ENCODE results near the gene RNF167. TPM values are rescaled to one million over a fixed set of nuclear protein-coding genes. Genes with fewer than 3 reads are reported as not detected.

RNF167 gene
- total and polyA plus RNA-seq, 2 of the 13 experiments (the other 11 are each of a cell fraction or from before 2014, with no cell fraction given) = 44.1 to 45.4 TPM

DNA sequence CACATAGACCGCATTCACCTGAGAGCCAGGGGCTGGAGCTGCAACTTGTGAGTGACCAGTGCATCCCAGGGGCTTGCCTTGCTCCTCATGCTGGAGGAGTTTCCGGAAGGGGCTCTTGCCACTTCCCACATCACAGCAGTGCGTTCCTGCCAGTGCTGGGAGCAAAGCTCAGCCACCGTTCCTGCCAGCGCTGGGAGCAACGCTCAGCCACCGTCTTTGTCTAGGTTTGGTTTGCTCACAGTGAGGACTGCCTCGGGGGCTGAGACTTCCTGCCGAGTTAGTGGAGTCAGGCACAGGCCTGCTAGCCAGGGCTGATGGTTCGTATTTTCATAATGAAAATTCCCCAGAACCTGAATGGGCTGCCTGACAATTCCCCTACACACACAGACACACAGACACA lies 31.8 kb upstream of the RNF167 start (continued):
- TF ChIP-seq, protein P1, sequence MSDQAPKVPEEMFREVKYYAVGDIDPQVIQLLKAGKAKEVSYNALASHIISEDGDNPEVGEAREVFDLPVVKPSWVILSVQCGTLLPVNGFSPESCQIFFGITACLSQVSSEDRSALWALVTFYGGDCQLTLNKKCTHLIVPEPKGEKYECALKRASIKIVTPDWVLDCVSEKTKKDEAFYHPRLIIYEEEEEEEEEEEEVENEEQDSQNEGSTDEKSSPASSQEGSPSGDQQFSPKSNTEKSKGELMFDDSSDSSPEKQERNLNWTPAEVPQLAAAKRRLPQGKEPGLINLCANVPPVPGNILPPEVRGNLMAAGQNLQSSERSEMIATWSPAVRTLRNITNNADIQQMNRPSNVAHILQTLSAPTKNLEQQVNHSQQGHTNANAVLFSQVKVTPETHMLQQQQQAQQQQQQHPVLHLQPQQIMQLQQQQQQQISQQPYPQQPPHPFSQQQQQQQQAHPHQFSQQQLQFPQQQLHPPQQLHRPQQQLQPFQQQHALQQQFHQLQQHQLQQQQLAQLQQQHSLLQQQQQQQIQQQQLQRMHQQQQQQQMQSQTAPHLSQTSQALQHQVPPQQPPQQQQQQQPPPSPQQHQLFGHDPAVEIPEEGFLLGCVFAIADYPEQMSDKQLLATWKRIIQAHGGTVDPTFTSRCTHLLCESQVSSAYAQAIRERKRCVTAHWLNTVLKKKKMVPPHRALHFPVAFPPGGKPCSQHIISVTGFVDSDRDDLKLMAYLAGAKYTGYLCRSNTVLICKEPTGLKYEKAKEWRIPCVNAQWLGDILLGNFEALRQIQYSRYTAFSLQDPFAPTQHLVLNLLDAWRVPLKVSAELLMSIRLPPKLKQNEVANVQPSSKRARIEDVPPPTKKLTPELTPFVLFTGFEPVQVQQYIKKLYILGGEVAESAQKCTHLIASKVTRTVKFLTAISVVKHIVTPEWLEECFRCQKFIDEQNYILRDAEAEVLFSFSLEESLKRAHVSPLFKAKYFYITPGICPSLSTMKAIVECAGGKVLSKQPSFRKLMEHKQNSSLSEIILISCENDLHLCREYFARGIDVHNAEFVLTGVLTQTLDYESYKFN (CRISPR knock-in tag; conservative IDR thresholded peaks at IDR 0.05) = peak; percentile 71
- peak; percentile 83 for TF ChIP-seq HNRNPL (IDR thresholded peaks at IDR 0.05; ENCODE audit: low read depth, low read length)
- TF ChIP-seq ZNF337 (CRISPR knock-in tag; IDR thresholded peaks at IDR 0.05; ENCODE audit: borderline replicate concordance, low read depth) = no peak
- TF ChIP-seq GATA4 (IDR thresholded peaks at IDR 0.05; ENCODE audit: borderline replicate concordance, low read depth) = no peak
- no peak for TF ChIP-seq ZNF335 (CRISPR knock-in tag; IDR thresholded peaks at IDR 0.05)
- peak; percentile 40; the same call in 1 of the 2 replicates for TF ChIP-seq NAIF1 (CRISPR knock-in tag; IDR thresholded peaks at IDR 0.05; ENCODE audit: borderline replicate concordance)
- TF ChIP-seq ZNF614 (CRISPR knock-in tag; IDR thresholded peaks at IDR 0.05; ENCODE audit: borderline replicate concordance) = peak; percentile 71; the same call in 1 of the 2 replicates
- TF ChIP-seq, protein P2, sequence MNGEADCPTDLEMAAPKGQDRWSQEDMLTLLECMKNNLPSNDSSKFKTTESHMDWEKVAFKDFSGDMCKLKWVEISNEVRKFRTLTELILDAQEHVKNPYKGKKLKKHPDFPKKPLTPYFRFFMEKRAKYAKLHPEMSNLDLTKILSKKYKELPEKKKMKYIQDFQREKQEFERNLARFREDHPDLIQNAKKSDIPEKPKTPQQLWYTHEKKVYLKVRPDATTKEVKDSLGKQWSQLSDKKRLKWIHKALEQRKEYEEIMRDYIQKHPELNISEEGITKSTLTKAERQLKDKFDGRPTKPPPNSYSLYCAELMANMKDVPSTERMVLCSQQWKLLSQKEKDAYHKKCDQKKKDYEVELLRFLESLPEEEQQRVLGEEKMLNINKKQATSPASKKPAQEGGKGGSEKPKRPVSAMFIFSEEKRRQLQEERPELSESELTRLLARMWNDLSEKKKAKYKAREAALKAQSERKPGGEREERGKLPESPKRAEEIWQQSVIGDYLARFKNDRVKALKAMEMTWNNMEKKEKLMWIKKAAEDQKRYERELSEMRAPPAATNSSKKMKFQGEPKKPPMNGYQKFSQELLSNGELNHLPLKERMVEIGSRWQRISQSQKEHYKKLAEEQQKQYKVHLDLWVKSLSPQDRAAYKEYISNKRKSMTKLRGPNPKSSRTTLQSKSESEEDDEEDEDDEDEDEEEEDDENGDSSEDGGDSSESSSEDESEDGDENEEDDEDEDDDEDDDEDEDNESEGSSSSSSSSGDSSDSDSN (CRISPR knock-in tag; IDR thresholded peaks at IDR 0.05) = peak; percentile 63
- TF ChIP-seq, protein P3, sequence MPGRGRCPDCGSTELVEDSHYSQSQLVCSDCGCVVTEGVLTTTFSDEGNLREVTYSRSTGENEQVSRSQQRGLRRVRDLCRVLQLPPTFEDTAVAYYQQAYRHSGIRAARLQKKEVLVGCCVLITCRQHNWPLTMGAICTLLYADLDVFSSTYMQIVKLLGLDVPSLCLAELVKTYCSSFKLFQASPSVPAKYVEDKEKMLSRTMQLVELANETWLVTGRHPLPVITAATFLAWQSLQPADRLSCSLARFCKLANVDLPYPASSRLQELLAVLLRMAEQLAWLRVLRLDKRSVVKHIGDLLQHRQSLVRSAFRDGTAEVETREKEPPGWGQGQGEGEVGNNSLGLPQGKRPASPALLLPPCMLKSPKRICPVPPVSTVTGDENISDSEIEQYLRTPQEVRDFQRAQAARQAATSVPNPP (CRISPR knock-in tag; IDR thresholded peaks at IDR 0.05) = no peak
- TF ChIP-seq, protein P4, sequence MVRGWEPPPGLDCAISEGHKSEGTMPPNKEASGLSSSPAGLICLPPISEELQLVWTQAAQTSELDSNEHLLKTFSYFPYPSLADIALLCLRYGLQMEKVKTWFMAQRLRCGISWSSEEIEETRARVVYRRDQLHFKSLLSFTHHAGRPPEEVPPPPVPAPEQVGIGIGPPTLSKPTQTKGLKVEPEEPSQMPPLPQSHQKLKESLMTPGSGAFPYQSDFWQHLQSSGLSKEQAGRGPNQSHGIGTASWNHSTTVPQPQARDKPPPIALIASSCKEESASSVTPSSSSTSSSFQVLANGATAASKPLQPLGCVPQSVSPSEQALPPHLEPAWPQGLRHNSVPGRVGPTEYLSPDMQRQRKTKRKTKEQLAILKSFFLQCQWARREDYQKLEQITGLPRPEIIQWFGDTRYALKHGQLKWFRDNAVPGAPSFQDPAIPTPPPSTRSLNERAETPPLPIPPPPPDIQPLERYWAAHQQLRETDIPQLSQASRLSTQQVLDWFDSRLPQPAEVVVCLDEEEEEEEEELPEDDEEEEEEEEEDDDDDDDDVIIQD (CRISPR knock-in tag; IDR thresholded peaks at IDR 0.05; ENCODE audit: low read depth) = peak; percentile 72; the same call in 1 of the 2 replicates
- no peak for TF ChIP-seq ZNF180 (CRISPR knock-in tag; IDR thresholded peaks at IDR 0.05; ENCODE audit: borderline replicate concordance, low read depth)
- 0 out of 2 replicates have a peak, but pooled peaks have one; percentile 19 for TF ChIP-seq KDM6A (CRISPR knock-in tag; IDR thresholded peaks at IDR 0.05; ENCODE audit: low read depth)
- TF ChIP-seq MXI1 (IDR thresholded peaks at IDR 0.05; ENCODE audit: borderline replicate concordance, low read depth, low read length) = peak; percentile 39; the same call in 1 of the 3 replicates
- TF ChIP-seq, protein P5, sequence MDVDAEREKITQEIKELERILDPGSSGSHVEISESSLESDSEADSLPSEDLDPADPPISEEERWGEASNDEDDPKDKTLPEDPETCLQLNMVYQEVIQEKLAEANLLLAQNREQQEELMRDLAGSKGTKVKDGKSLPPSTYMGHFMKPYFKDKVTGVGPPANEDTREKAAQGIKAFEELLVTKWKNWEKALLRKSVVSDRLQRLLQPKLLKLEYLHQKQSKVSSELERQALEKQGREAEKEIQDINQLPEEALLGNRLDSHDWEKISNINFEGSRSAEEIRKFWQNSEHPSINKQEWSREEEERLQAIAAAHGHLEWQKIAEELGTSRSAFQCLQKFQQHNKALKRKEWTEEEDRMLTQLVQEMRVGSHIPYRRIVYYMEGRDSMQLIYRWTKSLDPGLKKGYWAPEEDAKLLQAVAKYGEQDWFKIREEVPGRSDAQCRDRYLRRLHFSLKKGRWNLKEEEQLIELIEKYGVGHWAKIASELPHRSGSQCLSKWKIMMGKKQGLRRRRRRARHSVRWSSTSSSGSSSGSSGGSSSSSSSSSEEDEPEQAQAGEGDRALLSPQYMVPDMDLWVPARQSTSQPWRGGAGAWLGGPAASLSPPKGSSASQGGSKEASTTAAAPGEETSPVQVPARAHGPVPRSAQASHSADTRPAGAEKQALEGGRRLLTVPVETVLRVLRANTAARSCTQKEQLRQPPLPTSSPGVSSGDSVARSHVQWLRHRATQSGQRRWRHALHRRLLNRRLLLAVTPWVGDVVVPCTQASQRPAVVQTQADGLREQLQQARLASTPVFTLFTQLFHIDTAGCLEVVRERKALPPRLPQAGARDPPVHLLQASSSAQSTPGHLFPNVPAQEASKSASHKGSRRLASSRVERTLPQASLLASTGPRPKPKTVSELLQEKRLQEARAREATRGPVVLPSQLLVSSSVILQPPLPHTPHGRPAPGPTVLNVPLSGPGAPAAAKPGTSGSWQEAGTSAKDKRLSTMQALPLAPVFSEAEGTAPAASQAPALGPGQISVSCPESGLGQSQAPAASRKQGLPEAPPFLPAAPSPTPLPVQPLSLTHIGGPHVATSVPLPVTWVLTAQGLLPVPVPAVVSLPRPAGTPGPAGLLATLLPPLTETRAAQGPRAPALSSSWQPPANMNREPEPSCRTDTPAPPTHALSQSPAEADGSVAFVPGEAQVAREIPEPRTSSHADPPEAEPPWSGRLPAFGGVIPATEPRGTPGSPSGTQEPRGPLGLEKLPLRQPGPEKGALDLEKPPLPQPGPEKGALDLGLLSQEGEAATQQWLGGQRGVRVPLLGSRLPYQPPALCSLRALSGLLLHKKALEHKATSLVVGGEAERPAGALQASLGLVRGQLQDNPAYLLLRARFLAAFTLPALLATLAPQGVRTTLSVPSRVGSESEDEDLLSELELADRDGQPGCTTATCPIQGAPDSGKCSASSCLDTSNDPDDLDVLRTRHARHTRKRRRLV (CRISPR knock-in tag; IDR thresholded peaks at IDR 0.05) = 0 out of 2 replicates have a peak, but pooled peaks have one; percentile 7

All from HepG2 (cell line).